ENCODE data around the gene ANKRD44.
"Not testable (repeated sequence)": the region's sequence is repeated elsewhere in the genome, so short reads cannot be mapped to it uniquely, and the experiment has no call there.

The ANKRD44 gene
- 28.5 to 141 (median 81.5) reads per million in 18 experiments for total RNA-seq

DNA sequence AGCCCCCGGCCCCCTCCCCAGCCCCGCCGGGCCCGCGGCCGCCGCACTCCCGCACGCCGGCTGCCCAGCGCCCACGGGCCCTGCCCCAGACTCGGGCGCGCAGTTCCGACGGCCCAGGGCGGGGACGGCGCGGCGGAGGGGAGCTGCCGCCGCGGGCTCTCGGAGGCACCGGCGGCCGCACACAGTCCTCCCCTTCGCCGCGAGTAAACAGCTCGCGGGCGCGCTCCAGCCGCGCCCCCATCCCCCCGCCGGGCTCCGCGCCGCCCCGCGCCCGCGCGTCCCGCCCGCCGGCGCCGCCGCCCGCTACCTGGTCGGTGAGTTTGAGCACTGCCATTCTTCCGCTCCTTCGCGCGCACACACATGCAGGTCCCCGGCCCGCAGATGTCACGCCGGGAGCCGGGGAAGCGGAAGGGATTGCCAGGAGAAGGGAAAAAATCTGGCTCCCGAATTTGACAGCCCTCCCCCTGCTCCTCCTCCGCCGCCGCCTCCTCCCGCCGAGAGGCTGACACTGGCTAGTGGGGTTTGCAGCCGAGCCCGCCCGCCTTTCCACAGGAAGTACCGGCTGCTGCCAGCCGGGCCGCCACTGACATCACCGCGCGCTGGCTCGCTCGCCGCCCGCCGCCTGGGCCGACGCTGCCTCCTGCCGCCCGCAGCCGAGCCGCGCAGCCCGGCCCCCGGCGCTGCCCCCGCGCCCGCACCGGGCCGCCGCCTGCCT lies at the start of gene ANKRD44:
TSS of gene ANKRD44 (minus strand) at position 510 of the 715 bp plus-strand sequence. CDS start at position 334, 176 bp downstream.
- DNase-seq = peak; percentile 83 to 91

DNA sequence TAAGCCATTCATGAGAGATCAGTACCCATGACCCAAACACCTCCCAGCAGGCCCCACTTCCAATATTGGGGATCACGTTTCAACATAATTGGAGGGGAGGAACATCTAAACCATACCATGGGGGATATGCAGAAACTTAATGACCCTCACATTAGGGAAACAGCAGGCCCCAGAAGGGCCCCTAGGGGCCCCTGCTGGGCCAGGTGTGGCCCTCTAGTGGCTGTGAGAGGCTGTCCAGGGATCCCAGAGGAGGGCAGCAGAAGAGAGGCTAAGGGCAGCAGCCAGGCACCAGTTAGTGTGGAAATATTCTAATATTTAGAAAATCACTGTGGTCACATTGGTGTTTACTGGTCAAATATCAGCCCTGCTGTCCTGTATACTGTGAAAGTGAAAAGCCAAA lies 49.3 kb upstream of the ANKRD44 start:
- no peak for DNase-seq

DNA sequence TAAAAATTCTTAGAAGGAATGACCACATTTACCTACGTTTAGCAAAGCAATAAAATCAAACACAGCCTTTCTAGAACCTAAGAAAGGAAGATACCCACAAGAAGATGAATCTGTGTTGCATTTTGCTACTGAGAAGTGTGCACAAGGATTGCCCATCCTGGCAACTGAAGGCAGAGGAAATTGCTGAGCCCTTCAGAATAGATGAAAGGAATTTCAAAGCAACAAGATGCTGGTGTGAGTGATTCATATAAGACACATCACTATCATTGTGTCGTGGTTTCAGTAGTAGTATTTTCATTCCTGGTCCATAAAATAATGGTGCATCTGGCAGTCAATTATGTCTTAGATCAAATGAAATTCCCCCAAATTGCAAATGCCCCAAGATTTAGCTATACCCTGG lies 48.4 kb upstream of the ANKRD44 start:
- DNase-seq = no peak

DNA sequence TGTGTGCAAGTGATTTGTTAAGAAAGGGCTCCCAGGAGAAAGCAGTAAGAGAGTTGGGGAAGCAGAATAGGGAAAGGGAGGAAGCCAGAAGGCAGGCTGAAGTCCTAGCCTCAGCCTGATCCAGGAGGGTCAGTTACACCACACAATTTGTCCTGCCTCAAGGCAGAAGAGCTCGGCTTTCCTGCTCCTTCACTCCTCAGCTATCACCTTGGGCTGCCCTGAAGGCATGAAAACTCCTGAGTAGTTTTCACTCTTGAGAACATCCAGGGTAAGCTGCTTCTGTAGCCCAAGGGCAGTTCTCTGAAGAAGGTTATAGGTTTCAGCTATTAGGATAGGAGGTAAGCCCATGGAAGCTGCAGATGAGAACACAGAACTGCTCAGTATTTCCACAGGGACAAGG lies 47.4 kb upstream of the ANKRD44 start:
- DNase-seq = no peak

DNA sequence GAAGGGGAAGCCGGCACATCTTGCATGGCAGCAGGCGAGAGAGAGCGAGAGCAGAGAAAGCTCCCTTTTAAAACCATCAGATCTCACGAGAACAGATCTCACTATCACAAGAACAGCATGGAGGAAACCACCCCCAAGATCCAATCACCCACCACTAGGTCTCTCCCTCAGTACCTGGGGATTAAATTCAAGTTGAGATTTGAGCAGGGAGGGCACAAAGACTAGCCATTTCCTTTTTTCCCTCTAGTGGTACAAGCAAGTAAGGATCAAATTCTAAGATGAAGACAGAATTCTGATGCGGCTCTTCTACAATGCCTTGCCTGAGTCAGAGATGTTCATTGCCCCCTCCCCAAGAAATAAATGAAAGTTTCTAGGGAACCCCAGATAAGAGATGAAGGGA lies 45.6 kb upstream of the ANKRD44 start:
- peak in 1 of 2 donors; percentile 16 for DNase-seq

DNA sequence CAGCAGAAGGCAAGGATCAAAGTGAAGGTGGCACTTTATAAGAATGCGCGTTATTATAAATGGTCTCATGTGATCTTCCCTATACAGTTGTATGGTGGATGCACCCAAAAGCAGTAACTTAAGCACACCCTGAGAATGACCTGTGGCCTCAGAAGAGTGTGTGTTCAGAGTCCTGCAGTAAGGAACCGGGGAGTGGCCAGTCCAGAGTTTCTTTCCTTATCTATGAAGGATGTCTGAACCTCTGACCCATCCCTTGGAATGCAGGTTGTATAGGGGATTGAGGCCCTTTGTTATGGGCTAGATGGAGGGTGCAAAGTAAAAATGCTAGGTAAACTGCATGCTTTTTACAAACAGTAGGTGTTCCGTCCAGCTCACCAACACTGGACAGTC lies 43.6 kb upstream of the ANKRD44 start:
- DNase-seq = no peak

DNA sequence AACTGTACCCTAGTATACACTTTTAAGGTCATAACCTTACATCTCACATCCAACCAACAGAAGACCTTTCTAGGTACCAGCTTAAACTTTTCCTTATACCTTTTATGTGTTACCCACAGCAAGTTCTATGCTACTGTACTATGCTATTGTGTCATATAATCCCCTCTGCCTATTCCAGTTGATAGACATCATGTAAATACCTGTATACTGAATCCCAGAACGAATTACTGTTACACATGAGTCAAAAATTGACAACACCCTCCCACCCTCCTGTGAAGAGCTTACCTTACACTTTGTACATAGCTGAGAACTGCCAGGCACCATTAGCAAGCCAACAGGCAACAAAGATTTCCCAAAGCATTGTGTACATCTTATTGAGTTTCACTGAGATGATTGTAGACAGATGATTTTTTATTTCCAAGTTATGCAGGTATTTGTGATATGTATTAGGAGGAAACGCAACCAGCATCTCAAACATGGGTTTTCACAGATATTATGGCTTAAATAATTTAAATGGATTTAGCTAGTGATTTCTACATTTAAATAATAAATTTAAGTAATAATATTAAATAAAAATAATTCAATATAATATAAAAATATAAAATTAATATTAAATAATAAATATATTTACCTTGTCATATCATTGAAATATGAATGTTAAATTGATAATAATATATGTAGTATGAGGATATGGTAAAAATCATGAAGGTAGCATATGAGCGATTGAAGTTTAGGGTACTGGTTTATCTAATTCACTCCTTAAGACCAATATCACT lies 43.0 kb upstream of the ANKRD44 start:
- DNase-seq = no peak

DNA sequence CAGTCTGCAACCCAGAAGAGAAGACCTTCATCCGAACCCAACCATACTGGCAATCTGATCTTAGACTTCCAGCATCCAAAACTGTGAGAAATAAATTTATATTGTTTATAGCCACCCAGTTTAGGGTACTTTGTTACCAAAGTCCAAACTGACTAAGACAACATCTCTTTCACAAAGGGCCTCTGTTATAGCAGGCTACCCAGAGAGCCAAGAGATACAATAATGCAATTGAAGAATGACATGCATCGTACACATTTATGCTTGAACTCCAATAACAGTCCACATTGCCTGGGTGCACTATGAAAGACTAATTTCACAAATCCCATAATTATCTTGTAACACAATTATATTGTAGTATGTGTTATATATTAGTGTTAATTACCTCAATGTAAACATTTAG lies 39.1 kb upstream of the ANKRD44 start:
- no peak for DNase-seq

DNA sequence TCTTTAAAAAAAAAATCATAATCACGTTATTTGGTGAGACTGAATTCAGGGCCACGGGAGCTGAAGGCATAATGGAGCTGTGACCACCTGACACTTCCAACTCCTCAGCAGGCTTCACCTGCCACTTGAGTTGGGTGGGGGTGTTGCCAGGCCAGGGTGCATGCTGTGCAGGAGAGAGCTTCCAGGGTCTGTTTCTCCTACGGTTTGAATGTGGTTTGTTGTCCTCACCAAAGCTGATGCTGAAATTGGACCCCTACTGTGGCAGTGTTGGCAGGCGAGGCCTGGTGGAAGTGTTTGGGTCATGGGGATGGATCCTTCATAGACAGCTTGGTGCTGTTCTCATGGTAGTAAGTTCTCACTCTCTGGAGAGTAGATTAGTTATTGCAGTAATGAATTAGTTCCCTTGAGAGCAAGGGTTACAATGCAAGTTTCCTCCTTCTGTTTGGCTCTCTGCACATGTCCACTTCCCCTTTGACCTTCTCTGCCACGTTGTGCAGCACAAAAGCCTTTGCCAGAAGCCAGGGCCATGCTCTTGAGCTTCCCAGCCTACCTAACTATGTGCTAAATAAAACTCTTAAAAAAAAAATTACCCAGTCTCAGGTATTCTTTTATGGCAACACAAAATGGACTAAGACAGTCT lies 38.3 kb upstream of the ANKRD44 start:
- peak; percentile 53 to 62 for DNase-seq

DNA sequence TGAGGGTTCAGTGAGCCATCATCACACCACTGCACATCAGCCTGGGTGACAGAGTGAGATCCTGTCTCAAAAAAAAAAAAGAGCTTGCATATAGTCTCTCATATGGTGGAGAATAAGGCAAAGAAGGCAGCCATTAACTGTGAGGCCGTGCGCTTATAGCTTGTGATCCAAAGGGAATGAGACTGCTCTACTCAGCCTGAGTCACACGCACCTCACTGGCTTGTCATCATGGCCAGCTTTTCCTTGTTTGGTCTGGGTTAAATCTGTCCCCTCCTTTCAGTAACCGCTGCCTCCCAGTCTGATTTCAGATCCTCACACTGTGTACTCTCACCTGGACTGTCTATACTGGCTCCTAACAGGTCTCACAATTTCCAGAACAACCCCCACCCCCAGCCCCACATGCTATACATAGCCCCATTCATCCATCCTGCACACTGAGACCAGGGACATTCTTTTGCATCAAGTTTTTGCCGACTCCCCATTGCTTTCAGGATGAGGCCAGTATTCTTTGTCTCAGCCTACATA lies 35.3 kb upstream of the ANKRD44 start:
- no peak for DNase-seq

DNA sequence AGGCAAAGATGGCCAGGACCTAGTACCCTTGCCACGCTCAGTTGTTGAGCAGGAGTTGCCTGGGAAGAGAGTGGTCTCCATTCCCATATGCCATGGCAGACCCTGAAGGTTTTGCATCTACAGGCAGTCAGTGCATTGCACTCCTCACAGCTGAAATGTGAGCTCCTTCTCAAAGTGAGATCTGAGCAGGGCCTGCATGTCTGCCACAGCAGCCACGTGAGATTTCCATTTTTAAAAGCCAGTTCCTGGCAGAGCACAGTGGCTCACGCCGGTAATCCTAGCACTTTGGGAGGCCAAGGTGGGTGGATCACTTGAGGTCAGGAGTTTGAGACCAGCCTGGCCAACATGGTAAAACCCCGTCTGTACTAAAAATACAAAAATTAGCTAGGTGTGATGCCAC lies 33.4 kb upstream of the ANKRD44 start:
- DNase-seq = not testable (repeated sequence)

DNA sequence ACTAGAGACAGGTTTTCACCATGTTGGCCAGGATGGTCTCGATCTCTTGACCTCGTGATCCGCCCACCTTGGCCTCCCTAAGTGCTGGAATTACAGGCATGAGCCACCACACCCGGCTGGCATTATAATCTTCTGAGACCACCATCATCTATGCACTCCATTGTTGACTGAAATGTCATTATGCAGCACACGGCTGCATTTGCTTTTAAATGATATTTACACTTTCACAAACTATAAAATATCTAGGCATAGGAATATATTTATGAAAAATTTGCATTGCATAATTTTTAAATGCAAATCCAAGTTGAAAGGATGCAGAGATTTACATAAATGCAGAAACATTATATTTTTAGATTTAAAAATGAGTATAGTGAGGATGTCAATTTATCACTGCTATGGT lies 30.0 kb upstream of the ANKRD44 start:
- DNase-seq = no peak

DNA sequence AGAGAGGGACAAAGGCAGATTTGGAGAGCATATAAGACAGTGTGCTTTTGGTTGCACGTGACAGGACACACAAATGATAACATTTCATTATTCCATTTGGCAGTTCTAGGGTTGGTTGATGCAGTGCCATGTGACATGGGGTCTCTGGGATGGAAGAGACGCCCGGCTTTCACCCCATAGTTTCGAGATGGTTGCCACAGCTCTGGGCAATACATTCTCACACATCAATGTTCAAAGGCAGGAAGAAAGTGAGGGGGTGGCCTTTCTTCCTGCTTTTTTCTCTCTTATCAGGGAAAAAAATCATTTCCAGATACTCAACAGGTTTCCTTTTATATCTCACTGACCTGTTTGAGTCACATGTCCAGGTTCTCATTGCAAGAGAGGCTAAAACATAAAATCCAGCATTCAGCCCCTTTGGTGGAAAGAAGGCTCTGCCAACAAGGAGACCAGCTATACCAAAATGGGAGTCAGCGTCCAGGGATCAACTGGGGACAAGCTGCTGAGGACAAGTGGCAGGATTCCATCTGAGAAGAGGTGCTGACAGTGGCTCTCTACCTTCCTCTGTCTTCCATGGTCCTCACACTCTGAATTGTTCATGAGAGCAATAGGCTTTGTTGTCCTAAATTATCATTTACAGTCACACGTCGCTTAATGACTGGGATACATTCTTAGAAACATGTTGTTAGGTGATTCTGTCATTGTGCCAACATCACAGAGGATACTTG lies 29.1 kb upstream of the ANKRD44 start:
- DNase-seq = no peak

DNA sequence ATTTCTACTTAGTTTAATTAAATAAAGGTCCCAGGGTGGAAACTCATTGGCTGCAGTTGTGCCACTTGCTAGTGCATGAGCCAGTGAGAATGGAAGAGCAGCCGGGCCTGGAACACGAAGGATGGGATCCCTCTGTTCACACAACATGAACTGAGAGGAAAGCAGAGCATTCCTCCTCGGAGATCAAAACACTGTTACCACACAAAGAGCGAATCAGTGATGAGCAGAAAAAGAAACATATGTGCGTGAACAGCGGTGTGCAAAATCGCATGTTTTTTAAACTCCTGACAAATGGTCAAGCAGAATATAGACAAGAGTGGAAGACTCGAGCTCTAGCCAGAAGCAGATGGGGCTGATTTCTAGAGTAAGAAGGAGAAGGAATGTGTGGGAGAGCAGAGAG lies 28.4 kb upstream of the ANKRD44 start:
- no peak for DNase-seq

DNA sequence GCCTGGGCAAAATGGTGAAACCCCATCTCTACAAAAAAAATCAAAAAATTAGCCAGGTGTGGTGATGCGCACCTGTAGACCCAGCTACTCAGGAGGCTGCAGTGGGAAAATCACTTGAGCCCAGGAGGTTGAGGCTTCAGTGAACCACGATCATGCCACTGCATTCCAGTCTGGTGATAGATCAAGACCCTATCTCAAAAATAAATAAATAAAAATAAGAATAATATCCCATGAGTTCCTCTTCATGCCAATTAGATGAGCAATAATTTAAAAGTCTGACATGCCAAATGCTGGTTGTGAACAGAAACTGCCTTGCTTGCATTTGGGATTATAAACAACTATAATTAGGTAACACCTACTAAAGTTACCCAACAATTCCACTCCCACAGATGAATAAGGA lies 22.1 kb upstream of the ANKRD44 start:
- peak in 1 of 2 donors; percentile 31 for DNase-seq

DNA sequence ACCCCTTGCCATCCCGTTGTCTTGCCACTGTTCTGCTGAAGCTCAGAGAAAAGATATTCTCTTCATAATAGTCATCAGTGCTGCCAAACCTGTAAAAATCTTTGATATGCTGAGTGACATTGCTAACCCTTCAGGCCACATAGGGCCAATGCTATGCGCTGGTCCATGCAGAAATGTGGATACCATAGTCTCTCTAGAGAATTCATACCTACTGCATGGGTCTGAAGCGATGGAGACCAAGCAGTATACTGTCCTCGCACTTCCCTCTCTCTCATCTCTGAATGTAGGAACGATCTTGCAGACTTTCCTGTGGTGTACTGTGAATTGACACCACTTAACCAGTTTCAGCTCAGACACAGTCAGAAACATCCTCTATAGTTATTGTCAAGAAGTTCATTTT lies 17.9 kb upstream of the ANKRD44 start:
- no peak for DNase-seq

DNA sequence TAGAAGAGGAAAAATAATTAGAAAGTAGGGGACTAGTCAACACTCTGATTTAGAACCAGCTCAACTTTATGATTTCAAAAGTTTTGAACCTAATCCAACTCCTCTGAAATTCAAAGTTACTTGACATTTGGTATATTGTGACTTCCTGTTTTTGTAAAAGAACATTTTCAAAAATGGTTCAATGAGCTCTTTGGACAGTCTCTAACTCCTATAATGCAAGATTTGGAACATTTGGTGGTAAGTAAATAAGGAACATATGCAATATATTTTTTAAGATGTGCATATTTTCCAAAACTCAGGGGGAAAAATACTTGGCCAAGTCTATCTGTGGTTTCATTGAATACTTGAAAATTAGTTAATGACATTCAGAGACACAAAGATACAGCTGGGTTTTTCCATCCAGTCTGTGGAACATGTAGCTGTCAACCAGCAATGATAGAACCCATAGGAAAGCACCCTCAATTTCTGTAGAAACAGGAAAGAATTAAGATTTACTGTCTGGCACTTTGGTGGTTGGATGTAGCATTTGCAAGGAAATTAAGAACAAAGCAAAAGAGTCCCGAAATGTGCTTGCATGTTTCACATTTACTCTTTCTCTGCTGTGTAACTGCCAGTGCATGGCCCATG lies 17.0 kb upstream of the ANKRD44 start:
- no peak for DNase-seq

DNA sequence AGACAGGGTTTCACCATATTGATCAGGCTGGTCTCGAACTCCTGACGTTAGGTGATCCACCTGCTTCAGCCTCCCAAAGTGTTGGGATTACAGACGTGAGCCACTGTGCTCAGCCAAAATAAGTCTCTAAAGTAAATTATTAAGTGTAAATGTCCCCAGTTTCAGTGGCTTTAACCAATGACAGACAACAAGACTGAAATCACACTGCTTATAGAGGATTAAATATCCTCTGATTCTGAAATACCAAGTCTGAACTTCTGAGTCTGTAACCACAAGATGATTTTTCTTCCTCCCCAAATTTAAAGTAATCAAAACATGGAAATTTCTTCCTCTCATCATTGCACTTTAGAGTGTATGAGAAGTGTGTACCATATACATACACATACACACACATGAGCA lies 16.5 kb upstream of the ANKRD44 start:
- DNase-seq = no peak

DNA sequence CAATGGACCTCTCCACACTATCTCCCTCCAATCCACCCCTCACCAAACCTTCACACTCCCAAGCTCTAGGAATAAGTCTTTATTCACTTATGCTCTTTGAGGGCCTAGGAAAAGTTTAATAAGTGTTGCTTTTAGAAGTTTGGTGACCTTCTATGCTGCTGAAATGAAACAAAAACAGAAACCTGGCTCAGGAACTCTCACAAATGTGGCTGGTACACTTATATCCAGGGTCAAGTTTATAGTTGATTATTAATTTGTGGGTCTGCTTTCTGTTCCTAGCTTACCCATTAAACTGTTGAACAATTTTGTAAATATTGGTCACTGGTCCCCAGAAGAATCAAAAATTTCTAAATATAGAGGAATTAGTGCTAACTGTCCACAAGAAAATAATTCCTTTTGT lies 14.2 kb upstream of the ANKRD44 start:
- DNase-seq = no peak

DNA sequence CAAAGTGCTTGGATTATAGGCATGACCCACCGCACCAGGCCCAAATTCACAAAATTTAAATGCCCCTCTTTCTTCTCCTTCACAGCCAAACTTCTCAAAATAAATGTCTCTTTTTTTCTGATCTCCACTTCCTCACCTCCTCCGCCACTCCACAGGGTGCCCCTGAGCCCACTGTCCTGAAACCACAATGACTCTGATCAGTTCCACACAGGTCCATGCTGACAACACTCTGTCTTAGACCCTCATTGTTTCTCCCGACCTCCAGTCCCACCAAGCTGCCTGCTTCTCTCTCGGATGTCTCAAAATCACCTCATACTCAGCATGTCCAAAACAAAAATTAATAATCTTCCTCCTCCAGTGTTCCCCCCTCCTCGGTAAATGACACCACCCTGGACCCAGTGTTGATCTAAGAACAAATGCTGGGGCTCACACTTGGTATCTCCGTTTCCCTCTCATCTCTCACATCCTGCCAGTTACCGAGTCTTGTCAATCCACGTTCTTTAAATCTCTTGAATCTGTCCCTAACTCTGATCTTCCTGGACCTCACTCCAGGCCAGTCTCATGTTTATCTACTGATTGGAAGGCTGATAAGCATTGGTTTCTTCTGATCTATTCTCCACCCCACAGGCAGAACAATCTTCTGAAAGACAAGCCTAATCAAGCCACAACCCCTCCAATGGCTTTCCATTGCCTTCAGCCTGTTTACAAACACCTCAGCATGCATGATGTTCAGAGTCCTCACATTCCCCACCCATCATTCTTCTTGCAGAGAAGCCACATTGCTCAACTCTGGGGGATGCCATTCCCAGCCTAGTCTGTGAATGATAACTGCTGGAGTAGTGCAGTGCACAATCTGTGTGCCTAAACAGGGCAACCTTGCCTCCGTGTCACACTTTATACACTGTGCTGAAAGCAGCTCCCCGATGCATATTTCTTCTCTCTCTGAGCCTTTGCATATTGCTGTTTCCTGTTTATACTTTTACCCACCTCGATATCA lies 12.4 kb upstream of the ANKRD44 start:
- no peak for DNase-seq

DNA sequence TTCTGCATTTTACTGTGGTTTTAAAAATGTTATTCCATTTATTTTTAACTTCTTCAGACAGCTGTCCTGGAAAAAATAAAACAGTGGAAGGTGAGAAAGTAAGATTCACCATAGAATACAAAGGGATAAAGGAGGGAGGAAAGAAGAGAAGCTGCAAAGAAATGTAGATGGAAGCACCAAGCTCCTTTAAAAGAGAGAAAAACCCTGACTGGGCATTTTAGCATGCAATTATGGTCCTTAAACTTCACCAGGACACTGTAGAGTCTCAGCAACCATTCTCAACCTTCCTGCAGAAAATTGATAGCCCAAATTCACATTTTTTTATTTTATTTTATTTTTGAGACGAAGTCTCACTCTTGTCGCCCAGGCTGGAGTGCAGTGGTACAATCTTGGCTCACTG lies 11.6 kb upstream of the ANKRD44 start:
- no peak for DNase-seq
